HCT116 (cell line): Measurements from ENCODE around the gene GP9.

ENCODE experiments used
- ATF3 ChIP-seq: IDR thresholded peaks from 2 replicates; pipeline ENCODE4 v1.6.1; 2012
- CTCF ChIP-seq, 3 experiments: fragments of 200-600 bp in 1 of 3; sonication (generic) in 1 of 3; IDR thresholded peaks in 2 of 3; conservative IDR thresholded peaks in 1 of 3; 2 replicates each; pipeline ENCODE4 v1.5.1; 2012 to 2017; ENCODE audit warnings: low read depth in 2 of 3, low read length in 2 of 3, antibody characterized with exemption in 1 of 3, borderline replicate concordance in 1 of 3, control low read depth in 1 of 3, mild to moderate bottlenecking in 1 of 3, mixed read lengths in 1 of 3, mixed run types in 1 of 3, moderate library complexity in 1 of 3; ENCODE audit not compliant: insufficient read depth in 1 of 3
- EGR1 ChIP-seq: IDR thresholded peaks from 2 replicates; pipeline ENCODE4 v1.6.1; 2012; ENCODE audit warnings: low read depth
- ELF1 ChIP-seq: IDR thresholded peaks from 2 replicates; pipeline ENCODE4 v1.6.1; 2012; ENCODE audit warnings: low read depth, borderline replicate concordance
- EZH2 ChIP-seq: fragments of 200-600 bp; sonication (generic); IDR thresholded peaks from 2 replicates; pipeline ENCODE4 v1.6.1; 2017; ENCODE audit warnings: antibody characterized with exemption, mixed run types
- JUND ChIP-seq: IDR thresholded peaks from 2 replicates; pipeline ENCODE4 v1.6.1; 2012
- MAX ChIP-seq: IDR thresholded peaks from 2 replicates; pipeline ENCODE4 v1.6.1; 2012
- POLR2A ChIP-seq: IDR thresholded peaks from 2 replicates; pipeline ENCODE4 v1.7.0; 2011; ENCODE audit warnings: borderline replicate concordance; ENCODE audit not compliant: insufficient read depth, insufficient read length; ENCODE audit errors: extremely low read depth
- RAD21 ChIP-seq: IDR thresholded peaks from 2 replicates; pipeline ENCODE4 v1.6.1; 2012; ENCODE audit warnings: low read depth, mild to moderate bottlenecking
- SP1 ChIP-seq: IDR thresholded peaks from 2 replicates; pipeline ENCODE4 v1.6.1; 2012; ENCODE audit warnings: low read depth
- YY1 ChIP-seq: IDR thresholded peaks from 2 replicates; pipeline ENCODE4 v1.6.1; 2011; ENCODE audit warnings: low read length, low read depth, moderate library complexity, mild to moderate bottlenecking; ENCODE audit not compliant: insufficient replicate concordance; ENCODE audit errors: extremely low read depth
- ZBTB33 ChIP-seq: IDR thresholded peaks from 2 replicates; pipeline ENCODE4 v1.6.1; 2011; ENCODE audit warnings: mild to moderate bottlenecking, low read length, moderate library complexity; ENCODE audit not compliant: insufficient replicate concordance; ENCODE audit errors: extremely low read depth
- TF ChIP-seq, protein P1 (sequence below): IDR thresholded peaks from 2 replicates; pipeline ENCODE4 v1.6.1; 2012; ENCODE audit warnings: low read depth

- TF ChIP-seq CTCF (IDR thresholded peaks at IDR 0.05 in 2 of 3, conservative IDR thresholded peaks at IDR 0.05 in 1 of 3; ENCODE audit: borderline replicate concordance in 1 of 3, insufficient read depth in 1 of 3, low read depth in 2 of 3, low read length in 2 of 3) = no peak
- no peak for TF ChIP-seq RAD21
- no peak for TF ChIP-seq SP1
- no peak for TF ChIP-seq ZBTB33
- TF ChIP-seq, protein P1, sequence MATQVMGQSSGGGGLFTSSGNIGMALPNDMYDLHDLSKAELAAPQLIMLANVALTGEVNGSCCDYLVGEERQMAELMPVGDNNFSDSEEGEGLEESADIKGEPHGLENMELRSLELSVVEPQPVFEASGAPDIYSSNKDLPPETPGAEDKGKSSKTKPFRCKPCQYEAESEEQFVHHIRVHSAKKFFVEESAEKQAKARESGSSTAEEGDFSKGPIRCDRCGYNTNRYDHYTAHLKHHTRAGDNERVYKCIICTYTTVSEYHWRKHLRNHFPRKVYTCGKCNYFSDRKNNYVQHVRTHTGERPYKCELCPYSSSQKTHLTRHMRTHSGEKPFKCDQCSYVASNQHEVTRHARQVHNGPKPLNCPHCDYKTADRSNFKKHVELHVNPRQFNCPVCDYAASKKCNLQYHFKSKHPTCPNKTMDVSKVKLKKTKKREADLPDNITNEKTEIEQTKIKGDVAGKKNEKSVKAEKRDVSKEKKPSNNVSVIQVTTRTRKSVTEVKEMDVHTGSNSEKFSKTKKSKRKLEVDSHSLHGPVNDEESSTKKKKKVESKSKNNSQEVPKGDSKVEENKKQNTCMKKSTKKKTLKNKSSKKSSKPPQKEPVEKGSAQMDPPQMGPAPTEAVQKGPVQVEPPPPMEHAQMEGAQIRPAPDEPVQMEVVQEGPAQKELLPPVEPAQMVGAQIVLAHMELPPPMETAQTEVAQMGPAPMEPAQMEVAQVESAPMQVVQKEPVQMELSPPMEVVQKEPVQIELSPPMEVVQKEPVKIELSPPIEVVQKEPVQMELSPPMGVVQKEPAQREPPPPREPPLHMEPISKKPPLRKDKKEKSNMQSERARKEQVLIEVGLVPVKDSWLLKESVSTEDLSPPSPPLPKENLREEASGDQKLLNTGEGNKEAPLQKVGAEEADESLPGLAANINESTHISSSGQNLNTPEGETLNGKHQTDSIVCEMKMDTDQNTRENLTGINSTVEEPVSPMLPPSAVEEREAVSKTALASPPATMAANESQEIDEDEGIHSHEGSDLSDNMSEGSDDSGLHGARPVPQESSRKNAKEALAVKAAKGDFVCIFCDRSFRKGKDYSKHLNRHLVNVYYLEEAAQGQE = no peak
- TF ChIP-seq EZH2 = no peak
- TF ChIP-seq POLR2A = no peak
- no peak for TF ChIP-seq EGR1
- no peak for TF ChIP-seq JUND
- no peak for TF ChIP-seq YY1
- TF ChIP-seq ATF3 = no peak
- TF ChIP-seq MAX = no peak
- no peak for TF ChIP-seq ELF1
Measured at GRCh38 chr3:129014793-129015345, 45.7 kb upstream of the GP9 start.
